Fibroblast of gingiva (primary cell): Measurements from ENCODE around the gene FMR1.
A peak's percentile ranks its signal among the peaks of the same experiment; 100 is the strongest.

Experiments used
- DNase-seq: peaks from one replicate; pipeline ENCODE4 v3.0.0-alpha.2; 2011; ENCODE audit warnings: low read depth

The FMR1 gene

DNA sequence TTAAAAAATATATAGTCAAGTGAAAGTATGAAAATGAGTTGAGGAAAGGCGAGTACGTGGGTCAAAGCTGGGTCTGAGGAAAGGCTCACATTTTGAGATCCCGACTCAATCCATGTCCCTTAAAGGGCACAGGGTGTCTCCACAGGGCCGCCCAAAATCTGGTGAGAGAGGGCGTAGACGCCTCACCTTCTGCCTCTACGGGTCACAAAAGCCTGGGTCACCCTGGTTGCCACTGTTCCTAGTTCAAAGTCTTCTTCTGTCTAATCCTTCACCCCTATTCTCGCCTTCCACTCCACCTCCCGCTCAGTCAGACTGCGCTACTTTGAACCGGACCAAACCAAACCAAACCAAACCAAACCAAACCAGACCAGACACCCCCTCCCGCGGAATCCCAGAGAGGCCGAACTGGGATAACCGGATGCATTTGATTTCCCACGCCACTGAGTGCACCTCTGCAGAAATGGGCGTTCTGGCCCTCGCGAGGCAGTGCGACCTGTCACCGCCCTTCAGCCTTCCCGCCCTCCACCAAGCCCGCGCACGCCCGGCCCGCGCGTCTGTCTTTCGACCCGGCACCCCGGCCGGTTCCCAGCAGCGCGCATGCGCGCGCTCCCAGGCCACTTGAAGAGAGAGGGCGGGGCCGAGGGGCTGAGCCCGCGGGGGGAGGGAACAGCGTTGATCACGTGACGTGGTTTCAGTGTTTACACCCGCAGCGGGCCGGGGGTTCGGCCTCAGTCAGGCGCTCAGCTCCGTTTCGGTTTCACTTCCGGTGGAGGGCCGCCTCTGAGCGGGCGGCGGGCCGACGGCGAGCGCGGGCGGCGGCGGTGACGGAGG lies at the start of gene FMR1:
Gene FMR1 (plus strand): TSS at position 728 of the 831 bp plus-strand sequence. CDS start 261 bp downstream, outside the sequence.
- DNase-seq, result peak; percentile 89

DNA sequence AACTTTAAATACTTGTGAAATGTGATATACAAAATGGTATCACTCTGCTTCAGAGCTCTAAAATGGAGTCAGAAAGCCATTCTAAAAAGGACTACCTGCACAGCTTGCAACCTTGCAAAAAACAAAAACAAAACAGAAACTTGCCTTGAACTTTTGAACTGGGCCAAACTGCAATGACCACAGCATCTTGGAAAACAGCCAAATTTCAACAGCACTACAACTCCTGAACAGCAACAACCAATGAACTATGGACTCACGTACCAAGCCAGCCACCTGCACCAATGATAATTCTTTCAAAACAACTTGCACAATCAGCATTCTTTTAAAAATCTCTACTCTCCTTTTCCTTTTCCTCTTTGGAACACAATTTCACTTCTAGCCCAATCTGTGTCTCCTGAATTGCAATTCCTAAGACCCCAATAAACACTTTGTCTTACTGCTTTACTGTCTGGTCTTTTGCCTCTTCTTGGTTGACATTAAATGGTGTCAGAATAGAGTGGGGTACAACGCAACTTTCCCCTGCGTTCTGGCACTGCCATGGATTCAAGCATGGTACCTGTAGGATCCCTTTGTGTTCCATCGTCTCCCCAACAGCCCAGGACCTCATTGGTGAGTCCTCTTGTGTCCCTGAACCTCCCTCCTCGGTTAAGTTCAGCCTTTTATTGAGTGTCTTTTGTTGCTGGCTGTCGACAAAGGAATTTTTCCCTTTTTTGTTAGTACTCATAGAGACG lies 35.7 kb upstream of the FMR1 start:
- no peak for DNase-seq

DNA sequence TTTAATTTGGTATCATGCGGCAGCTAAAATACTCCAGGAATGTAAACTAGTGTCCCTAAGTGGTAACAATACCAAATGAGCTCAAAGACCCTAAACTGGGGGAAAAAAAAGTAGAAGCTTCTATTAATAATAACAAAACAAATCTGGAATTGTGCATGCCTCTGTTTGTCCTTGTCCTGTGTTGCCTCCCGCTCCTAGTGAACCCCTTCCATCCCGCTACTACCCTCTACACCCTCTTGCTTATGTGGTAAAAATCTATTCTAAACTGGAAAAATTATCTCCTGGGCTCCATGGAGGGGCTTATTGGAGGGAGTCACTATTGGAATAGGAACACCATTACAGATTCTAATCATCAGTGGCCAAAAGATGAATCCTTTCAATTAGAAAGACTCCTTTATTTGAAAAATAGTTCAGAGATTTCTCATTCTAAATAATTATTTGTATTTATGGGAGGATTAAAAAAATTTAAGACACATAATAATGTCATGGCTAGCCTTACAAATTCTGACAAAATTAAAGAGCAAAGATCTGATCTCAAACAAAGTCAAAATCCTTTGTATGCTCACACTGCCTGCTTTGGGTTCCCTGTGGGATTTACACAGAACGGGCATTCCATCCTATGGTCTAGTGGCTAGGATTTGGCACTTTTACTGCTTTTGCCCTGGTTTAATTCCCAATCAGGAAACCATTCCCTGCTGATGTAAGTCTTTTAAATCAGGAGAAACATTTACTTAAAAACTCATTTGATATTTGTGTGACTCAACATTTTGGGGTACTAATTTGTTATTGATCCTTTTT lies 34.7 kb upstream of the FMR1 start:
- DNase-seq, result no peak

DNA sequence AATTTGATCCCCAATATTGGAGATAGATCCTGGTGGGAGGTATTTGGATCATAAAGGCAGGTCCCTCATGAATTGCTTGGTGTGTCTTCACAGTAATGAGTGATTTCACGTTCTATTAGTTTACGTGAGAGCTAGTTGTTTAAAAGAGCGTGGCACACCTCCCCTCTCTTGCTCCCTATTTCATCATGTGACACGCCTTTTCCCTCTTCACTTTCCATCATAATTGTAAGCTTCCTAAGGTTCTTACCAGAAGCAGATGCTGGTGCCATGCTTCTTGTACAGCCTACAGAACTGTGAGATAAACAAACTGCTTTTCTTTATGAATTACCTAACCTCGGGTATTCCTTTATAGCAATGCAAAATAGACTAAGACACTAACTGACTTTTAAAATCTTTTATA lies 34.0 kb upstream of the FMR1 start:
- no peak for DNase-seq

DNA sequence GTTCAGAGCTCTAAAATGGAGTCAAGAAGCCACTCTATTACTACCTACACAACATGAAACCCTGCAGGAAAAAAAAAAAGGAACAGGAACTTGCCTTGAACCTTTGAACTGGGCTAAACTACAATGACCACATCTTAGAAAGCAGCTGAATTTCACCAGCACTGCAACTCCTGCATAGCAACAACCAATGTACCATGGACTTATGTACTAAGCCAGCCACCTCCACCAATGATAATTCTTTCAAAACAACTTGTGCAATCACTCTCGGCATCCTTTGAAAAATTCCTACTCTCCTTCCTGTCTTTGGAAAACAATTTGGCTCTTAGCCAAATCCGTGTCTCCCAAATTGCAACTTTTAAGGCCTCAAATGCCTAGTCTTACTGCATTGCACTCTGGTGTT lies 26.8 kb upstream of the FMR1 start:
- no peak for DNase-seq

DNA sequence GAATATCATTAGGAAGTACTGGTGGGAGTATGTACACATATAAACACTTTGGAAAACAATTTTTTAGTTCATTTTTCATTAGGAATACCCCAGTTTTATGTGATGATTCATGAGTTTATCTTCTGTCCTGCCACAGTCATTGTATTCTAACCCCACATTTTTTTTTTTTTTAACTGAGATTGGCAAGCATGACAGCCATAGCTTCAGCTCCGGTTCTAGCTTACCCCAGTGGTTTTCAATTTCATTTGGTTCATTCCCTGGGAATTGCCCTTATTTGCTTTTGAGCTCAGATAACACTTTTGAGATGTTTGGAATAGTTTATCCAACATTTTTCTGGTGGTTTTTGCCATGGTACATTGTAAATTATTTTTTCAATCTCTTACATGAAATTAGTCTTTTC lies 21.0 kb upstream of the FMR1 start:
- no peak for DNase-seq

DNA sequence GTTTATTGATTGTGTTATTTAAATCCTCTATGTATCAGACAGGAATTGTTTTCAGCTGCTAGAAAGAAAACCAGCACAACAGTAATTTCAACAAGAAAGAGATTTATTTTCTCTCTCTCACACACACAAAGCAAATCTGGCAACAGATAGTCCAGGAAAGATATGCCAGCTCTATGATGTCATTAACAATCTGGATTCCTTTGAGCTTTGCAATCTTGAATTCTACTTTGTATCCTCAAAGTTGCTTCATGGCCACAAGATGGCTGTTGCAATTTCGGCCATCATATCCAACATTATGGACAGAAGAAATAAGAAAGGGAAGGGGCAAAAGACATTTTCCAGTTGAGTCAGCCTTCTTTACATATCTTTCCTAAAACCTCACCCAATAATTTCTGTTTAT lies 19.8 kb upstream of the FMR1 start:
- no peak for DNase-seq

DNA sequence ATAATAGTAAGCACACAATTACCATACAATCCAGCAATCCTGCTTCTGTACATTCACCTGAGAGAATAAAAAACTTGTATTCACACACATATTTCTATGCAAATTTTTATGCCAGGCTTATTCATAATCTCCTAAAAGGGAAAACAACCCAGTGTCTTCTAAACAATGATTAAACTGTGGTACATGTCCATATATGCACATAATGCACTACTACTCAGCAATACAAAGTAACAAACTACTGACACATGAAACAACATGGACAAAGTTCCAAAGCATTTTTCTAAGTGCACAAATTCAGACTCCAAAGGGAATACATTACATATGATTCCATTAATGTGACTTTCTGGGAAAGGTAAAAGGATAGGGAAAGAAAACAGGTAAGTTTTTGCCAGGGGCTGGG lies 18.0 kb upstream of the FMR1 start:
- no peak for DNase-seq

DNA sequence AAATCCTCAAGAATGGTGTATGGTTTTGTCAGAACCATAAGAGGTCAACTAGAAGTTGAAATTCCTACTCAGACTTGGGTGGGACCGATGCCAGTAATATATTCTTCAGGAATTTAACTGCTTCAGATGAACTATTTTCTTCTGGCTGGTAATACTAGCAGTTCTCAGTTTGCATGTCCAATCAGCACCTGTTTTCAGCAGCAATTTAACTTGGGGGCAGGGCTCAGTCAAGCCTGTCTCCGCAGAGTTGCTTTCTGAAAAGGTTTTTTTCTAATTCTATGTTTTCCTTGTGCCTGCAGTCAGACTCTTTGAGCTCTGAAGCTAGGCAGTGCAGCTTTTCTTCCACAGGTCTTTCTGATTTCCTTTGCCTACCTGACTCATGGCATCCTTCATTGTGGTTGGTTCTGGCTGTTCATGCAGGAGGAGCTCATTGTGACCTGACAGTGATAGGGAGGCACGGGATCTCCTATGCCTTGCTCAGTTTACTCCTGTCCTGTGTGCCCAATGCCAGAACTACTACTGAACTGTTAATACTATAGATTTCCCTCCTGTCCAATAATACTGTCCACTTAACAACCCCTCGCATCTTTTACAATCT lies 17.3 kb upstream of the FMR1 start:
- no peak for DNase-seq

DNA sequence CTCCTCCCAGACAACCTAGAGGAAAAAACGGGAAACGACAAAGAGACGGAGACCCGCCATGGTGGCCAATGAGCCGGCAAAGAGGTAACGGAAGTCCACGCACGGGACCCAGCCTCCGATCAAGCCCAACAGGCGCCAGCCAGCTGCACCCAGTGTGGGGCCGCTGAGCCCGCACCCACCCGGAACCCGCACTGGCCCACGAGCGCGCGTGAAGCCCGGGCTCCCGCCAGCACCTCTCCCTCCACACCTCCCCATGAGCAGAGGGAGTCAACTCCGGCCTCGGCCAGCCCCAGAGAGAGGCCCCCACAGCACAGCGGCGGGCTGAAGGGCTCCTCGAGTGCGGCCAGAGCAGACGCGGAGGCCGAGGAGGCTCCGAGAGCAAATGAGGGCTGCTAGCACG lies 14.6 kb upstream of the FMR1 start:
- DNase-seq, result no peak

DNA sequence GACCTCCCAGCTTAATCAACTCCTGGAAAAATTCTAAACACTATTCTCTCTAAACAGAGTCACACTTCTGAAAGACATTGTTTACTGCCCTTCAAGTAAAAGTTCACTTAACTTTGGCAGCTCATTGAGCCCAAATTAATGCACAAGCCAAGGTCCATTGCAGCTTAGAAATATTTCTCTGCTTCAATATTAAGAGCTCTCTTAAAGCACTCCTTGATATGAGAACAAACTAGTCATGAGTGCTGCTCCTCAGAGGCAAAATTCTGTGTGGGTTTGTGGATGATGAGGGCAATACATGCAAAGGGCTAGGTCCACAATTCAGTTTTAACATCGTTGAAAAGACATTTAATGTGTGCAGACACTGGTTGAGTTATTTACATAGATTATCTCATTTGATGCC lies 12.8 kb upstream of the FMR1 start:
- no peak for DNase-seq

DNA sequence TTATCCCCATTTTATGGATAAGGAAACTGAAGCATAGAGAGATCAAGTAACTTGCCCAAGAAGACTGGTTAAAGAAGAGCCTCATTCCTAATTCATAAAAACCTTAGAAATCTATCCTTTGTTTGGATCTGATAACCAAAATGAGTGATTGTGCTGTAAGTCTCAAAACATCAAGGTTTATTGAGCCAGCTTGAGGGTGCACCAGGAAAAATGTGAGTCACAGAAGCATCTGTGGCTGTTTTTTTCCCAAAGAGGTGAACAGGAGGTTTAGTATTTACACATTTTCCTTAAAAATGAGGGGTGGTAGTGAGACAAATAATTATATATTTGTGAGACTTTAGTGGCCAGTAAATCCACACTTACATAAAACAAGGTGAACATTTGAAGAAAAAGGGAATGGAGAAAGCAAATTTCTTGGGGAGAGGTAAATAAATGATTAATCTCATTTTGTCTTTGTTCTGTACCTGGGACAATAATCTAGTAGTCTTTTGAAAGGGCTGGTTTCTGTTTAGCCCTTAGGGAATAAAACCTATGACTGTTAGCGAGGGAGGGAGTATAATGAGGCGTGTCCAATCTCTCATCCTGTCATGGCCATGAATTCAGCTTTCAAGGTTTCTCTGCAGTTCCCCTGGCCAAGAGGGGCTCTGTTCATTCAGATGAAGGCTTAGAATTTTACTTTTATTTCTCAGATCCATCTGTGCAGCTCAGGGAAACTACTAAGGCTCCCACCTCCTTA lies 12.2 kb upstream of the FMR1 start:
- DNase-seq, result no peak

DNA sequence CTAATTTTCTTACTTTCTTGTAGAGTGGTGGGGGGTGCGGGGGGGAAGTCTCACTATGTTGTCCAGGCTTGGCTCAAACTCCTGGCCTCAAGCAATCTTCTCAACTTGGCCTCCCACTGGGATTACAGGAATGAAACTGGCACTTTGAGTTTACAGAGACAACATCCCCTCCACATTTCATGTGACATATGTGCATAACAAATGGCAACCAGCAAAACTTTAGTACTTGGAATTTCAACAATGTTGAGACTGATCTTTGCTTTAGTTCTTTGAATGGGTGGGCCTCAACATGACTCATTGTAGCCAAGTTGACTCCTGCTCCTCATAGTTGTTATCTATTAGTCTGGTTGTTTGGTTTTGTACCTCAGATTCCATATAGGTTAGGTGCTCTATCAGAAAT lies 11.4 kb upstream of the FMR1 start:
- no peak for DNase-seq

DNA sequence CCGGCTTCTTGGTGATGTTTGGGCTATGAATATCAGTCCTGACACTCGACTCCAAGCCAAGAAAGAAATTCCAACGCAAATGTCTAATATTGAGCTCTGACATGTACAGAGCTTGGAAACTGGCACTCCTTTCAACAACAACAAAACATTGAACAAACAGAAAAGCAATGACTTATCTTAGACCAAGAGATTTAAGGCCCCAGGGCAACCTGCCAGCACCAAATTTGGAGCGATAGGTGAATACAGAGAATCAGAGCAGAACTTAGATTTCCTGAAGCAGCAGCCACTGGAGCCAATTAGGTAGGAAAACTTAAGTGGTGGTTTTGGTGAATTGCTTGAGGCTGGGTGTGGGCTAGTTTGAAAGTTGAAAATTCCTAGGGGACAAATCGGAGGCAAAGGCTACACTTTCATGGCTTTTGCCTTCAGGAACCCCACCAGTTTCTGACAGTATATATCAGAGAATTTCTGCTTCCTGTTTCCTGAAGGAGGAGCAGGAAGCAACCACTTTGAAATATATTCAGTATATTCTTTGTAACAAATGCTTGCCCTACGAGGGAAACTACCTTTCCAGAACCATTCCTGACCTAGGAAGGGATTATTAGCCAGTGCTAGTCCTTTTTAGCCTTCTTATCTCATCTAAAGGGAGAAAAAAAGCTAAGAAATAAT lies 10.1 kb upstream of the FMR1 start:
- no peak for DNase-seq

DNA sequence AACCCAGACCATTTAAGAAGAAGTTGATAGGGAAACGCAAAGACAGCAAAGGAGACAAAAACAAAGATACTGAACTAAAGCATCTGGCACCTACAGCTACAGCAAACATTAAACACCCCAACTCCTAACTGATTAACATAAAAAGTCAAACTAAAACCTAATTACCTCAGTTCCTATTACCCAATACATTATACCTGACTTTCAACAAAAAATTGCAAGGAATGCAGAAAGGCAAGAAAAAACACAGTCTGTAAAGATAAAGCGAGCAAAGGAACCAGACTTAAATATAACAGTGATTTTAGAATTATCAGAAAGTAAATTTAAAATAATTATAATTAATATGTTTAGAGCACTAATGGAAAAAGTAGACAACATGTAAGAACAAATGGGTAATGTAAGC lies 9.4 kb upstream of the FMR1 start:
- DNase-seq, result no peak

DNA sequence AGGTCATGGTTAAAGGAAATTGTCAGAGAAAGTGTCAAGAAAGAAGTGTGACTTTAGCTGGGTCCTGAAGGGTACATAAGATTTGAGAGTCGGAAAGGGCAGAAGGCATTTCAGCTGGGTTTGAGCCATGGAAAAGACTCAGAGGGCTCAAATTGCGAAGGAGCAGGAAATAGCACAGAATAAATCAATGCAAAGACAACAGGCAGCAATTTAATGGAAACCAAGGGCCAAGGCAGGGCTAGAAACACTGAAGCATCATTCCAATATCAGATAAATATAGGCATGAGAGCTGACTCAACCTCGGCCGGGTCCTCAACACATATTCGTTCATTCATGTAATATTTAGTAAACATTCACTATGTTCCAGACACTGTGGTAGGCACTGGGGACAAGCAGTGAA lies 3.6 kb upstream of the FMR1 start:
- no peak for DNase-seq

DNA sequence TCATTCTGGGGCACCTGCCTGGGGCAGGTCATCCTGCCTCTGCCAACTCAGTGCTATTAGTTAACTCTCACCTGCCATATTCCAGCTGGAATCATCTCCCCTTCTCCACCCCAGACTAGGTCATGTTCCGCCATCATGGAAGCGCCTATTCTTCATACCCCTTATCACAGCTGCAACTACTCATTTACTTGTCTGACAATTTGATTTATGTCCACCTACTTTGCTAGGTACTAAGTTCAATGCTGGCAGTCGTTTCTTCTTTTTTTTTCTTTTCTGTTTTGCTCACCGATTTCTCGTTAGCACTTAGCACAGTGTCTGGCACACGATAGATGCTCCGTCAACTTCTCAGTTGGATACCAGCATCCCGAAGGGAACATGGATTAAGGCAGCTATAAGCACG lies 1.1 kb upstream of the FMR1 start:
- no peak for DNase-seq

DNA sequence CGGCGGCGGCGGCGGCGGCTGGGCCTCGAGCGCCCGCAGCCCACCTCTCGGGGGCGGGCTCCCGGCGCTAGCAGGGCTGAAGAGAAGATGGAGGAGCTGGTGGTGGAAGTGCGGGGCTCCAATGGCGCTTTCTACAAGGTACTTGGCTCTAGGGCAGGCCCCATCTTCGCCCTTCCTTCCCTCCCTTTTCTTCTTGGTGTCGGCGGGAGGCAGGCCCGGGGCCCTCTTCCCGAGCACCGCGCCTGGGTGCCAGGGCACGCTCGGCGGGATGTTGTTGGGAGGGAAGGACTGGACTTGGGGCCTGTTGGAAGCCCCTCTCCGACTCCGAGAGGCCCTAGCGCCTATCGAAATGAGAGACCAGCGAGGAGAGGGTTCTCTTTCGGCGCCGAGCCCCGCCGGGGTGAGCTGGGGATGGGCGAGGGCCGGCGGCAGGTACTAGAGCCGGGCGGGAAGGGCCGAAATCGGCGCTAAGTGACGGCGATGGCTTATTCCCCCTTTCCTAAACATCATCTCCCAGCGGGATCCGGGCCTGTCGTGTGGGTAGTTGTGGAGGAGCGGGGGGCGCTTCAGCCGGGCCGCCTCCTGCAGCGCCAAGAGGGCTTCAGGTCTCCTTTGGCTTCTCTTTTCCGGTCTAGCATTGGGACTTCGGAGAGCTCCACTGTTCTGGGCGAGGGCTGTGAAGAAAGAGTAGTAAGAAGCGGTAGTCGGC lies 528 bp downstream of the FMR1 start:
- DNase-seq, result peak; percentile 28

DNA sequence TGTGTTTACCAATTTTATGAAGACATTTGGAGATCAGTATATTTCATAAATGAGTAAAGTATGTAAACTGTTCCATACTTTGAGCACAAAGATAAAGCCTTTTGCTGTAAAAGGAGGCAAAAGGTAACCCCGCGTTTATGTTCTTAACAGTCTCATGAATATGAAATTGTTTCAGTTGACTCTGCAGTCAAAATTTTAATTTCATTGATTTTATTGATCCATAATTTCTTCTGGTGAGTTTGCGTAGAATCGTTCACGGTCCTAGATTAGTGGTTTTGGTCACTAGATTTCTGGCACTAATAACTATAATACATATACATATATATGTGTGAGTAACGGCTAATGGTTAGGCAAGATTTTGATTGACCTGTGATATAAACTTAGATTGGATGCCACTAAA lies 1.9 kb downstream of the FMR1 start:
- no peak for DNase-seq

DNA sequence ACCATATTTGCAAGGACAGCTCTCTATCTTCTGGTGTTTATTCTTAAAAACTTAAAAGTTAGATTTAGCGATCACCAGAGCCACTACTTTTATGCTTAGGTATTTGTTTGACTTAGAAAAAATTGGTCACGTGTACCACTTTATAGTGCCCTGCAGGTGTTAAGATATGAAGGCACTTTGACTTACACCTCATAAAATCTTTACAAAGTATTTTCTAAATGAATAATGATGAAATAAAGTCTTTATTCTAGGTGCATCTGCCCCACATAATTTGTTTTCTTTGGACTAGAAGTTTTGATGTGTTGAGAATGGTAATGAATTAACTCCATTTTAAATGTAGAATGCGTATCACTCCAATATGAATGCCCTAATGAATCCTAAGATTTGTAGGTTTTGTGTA lies 2.9 kb downstream of the FMR1 start:
- DNase-seq, result no peak
